ES-I3 (cell line): ENCODE results near the gene DGKD.
"Not testable (repeated sequence)": the region's sequence is repeated elsewhere in the genome, so short reads cannot be mapped to it uniquely, and the experiment has no call there.

Experiments used
- H3K36me3 ChIP-seq: 2 replicates; pipeline ENCODE4 v1.6.1; 2013; ENCODE audit warnings: mild to moderate bottlenecking, low read length, control low read depth, moderate library complexity; ENCODE audit not compliant: insufficient read depth
- H3K4me1 ChIP-seq: 2 replicates; pipeline ENCODE4 v1.6.1; 2013; ENCODE audit warnings: mild to moderate bottlenecking, control low read depth, low read length; ENCODE audit not compliant: insufficient read depth
- H3K9ac ChIP-seq: 2 replicates; pipeline ENCODE4 v1.6.1; 2013; ENCODE audit warnings: low read depth, mild to moderate bottlenecking, low read length, moderate library complexity
- H3K9me3 ChIP-seq: 2 replicates; pipeline ENCODE4 v1.6.1; 2013; ENCODE audit warnings: mild to moderate bottlenecking, low read length, moderate library complexity; ENCODE audit not compliant: control insufficient read depth, insufficient read depth

The DGKD gene

GRCh38 chr2:233396726-233397665 is 42.7 kb downstream of the DGKD start:
- H3K9me3 ChIP-seq, H3K36me3 ChIP-seq, H3K4me1 ChIP-seq, H3K9ac ChIP-seq: not testable (repeated sequence)

GRCh38 chr2:233399306-233400225 is 45.3 kb downstream of the DGKD start:
- H3K9ac ChIP-seq: no peak overlapping the region
- no peaks in the 10 kb centered on the region for H3K36me3 ChIP-seq
- H3K9me3 ChIP-seq: no peaks in the 10 kb centered on the region
- no peaks in the 10 kb centered on the region for H3K4me1 ChIP-seq

GRCh38 chr2:233400341-233400740 is 46.0 kb downstream of the DGKD start:
- Histone ChIP-seq H3K9ac (no peak overlapping the region), H3K9me3 (no peaks in the 10 kb centered on the region), H3K4me1 (no peaks in the 10 kb centered on the region), H3K36me3 (no peaks in the 10 kb centered on the region)

GRCh38 chr2:233400961-233401360 is 46.7 kb downstream of the DGKD start:
- no peaks in the 10 kb centered on the region for H3K36me3 ChIP-seq
- H3K4me1 ChIP-seq: no peaks in the 10 kb centered on the region
- H3K9ac ChIP-seq: no peak overlapping the region
- no peaks in the 10 kb centered on the region for H3K9me3 ChIP-seq

GRCh38 chr2:233402346-233402745 is 48.1 kb downstream of the DGKD start:
- Histone ChIP-seq H3K4me1 (no peaks in the 10 kb centered on the region), H3K9ac (no peak overlapping the region)

GRCh38 chr2:233402789-233403188 is 48.5 kb downstream of the DGKD start:
- no peaks in the 10 kb centered on the region for H3K36me3 ChIP-seq
- H3K9me3 ChIP-seq: no peaks in the 10 kb centered on the region
- no peak overlapping the region for H3K9ac ChIP-seq
- no peaks in the 10 kb centered on the region for H3K4me1 ChIP-seq

More at GRCh38 chr2:233402346-233402745, 48.1 kb downstream of the DGKD start:
- Histone ChIP-seq H3K36me3 (no peaks in the 10 kb centered on the region), H3K9me3 (no peaks in the 10 kb centered on the region)

GRCh38 chr2:233404222-233404621 is 49.9 kb downstream of the DGKD start:
- Histone ChIP-seq H3K9me3 (no peaks in the 10 kb centered on the region), H3K4me1 (no peaks in the 10 kb centered on the region), H3K9ac (no peak overlapping the region), H3K36me3 (no peaks in the 10 kb centered on the region)

- Histone ChIP-seq H3K36me3 (no peaks in the 10 kb centered on the region), H3K9ac (no peak overlapping the region), H3K9me3 (no peaks in the 10 kb centered on the region), H3K4me1 (no peaks in the 10 kb centered on the region)
These were observed 52.6 kb downstream of the DGKD start for GRCh38 chr2:233406865-233407264.

GRCh38 chr2:233407771-233408181 is 53.5 kb downstream of the DGKD start:
- Histone ChIP-seq H3K9me3 (no peaks in the 10 kb centered on the region), H3K4me1 (no peaks in the 10 kb centered on the region), H3K36me3 (no peaks in the 10 kb centered on the region), H3K9ac (no peak overlapping the region)

- no peaks in the 10 kb centered on the region for H3K4me1 ChIP-seq
- no peaks in the 10 kb centered on the region for H3K36me3 ChIP-seq
- H3K9ac ChIP-seq: no peak overlapping the region
- no peaks in the 10 kb centered on the region for H3K9me3 ChIP-seq
These were observed 54.3 kb downstream of the DGKD start for GRCh38 chr2:233408366-233409285.

GRCh38 chr2:233409286-233409991 is 55.1 kb downstream of the DGKD start:
- Histone ChIP-seq H3K36me3 (no peaks in the 10 kb centered on the region), H3K4me1 (no peaks in the 10 kb centered on the region), H3K9me3 (no peaks in the 10 kb centered on the region), H3K9ac (no peak overlapping the region)

GRCh38 chr2:233410196-233410760 is 56.0 kb downstream of the DGKD start:
- H3K36me3 ChIP-seq: no peaks in the 10 kb centered on the region
- H3K9me3 ChIP-seq: no peaks in the 10 kb centered on the region
- H3K4me1 ChIP-seq: no peaks in the 10 kb centered on the region
- H3K9ac ChIP-seq: no peak overlapping the region

- Histone ChIP-seq H3K36me3 (no peaks in the 10 kb centered on the region), H3K4me1 (no peaks in the 10 kb centered on the region), H3K9me3 (no peaks in the 10 kb centered on the region), H3K9ac (no peak overlapping the region)
These were observed 56.9 kb downstream of the DGKD start for GRCh38 chr2:233411162-233411561.
